AG04450 (cell line): Measurements from ENCODE around the gene TMEM272. TPM values are rescaled to one million over a fixed set of nuclear protein-coding genes. Genes with fewer than 3 reads are reported as not detected.

Source experiments
- CTCF ChIA-PET: fragments of 300-600, 350-600 bp; formaldehyde crosslinking; extraction: SDS; loops from one replicate; lab custom pipeline; 2022; ENCODE audit warnings: antibody characterized with exemption, inconsistent platforms; lab: Charles Lee
- POLR2A ChIA-PET: fragments of 350-600 bp; formaldehyde crosslinking; extraction: SDS; loops from one replicate; lab custom pipeline; 2021; ENCODE audit warnings: antibody characterized with exemption, inconsistent platforms; lab: Yijun Ruan, JAX
- DNase-seq: peaks from one replicate; pipeline ENCODE4 v3.0.0-alpha.2; 2011; ENCODE audit warnings: low read depth, low spot score
- H3K27ac ChIP-seq: one replicate; pipeline ENCODE4 v1.5.1; 2012; ENCODE audit warnings: low read depth, low read length, control low read depth
- H3K27me3 ChIP-seq: one replicate; pipeline ENCODE4 v1.6.0; 2012; ENCODE audit warnings: low read length; ENCODE audit not compliant: control insufficient read depth, insufficient read depth
- H3K4me3 ChIP-seq: 2 replicates; pipeline ENCODE4 v1.5.1; 2011; ENCODE audit warnings: mild to moderate bottlenecking, low read depth, low read length, control low read depth
- H3K9me3 ChIP-seq: 2 replicates; pipeline ENCODE4 v1.5.1; 2012; ENCODE audit warnings: low read length; ENCODE audit not compliant: control insufficient read depth, insufficient read depth
- CTCF ChIP-seq: IDR thresholded peaks from 2 replicates; pipeline ENCODE4 v1.5.1; 2011; ENCODE audit warnings: low read depth, low read length, control low read depth, inconsistent platforms
- polyA plus RNA-seq: library from polyadenylated mRNA; depleted of rRNA; stranded (reverse); fragments of >200 nt; gene quantifications from 2 replicates; pipeline ENCODE4 v1.2.3, GENCODE V29; 2011

Gene TMEM272
- polyA plus RNA-seq, 1 experiment: not detected

DNA sequence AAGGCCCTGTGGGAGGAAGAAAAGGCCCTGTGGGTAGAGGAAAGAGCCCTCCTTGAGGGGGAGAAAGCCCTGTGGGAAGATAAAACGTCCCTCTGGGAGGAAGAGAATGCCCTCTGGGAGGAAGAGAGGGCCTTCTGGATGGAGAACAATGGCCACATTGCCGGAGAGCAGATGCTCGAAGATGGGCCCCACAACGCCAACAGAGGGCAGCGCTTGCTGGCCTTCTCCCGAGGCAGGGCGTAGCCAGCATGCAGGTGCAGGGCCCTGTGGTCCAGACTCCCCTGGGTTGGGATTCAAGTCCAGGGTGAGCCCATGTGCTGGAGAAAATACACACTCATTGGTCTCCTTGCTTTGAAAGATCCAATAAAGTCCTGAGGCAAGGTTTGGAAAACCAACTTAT is 20.9 kb upstream of the TMEM272 start:
- Histone ChIP-seq H3K27me3 (peaks cover 2% of the 10 kb centered on the region), H3K4me3 (no peak overlapping the region), H3K27ac (no peak overlapping the region), H3K9me3 (no peaks in the 10 kb centered on the region)
- no peak for DNase-seq
- ChIA-PET CTCF (no interaction called here), POLR2A (no interaction called here)
- TF ChIP-seq CTCF: no peak

DNA sequence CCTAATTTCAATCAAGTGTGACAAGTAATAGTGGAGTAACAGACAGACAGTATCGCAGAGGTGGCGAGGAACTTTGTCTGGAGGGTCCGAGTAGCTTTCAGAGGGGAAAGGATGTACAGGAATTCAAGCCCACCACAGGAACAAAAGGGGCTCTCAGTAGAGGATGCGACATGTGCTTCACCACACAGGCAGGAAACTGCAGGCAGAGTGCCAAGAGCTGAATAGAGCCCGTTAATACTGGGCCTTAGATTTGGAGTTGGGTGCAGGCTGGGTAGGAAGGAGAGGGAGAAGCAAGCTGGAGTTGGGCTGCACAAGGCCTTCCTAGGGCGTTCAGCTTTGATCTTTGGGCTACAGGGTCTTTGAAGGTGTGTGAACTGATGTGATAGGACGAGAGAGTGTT is 18.0 kb upstream of the TMEM272 start:
- no peak for TF ChIP-seq CTCF
- Histone ChIP-seq H3K9me3 (no peaks in the 10 kb centered on the region), H3K27me3 (peaks cover 2% of the 10 kb centered on the region), H3K27ac (no peak overlapping the region), H3K4me3 (no peak overlapping the region)
- ChIA-PET CTCF (interaction anchor here (1.0 kb wide), 1 partner anchor 31 kb away, joined by 3 read pairs; no protein-coding TSS in a partner anchor), POLR2A (no interaction called here)
- no peak for DNase-seq

- POLR2A ChIA-PET: no interaction called here
- Histone ChIP-seq H3K9me3 (no peaks in the 10 kb centered on the region), H3K4me3 (no peak within 1 kb of the TSS), H3K27me3 (no peaks in the 10 kb centered on the region), H3K27ac (no peak within 1 kb of the TSS)
- no peak for DNase-seq
- CTCF ChIA-PET: no interaction called here
- no peak for TF ChIP-seq CTCF
Measured at GRCh38 chr13:51861723-51862300, 16.8 kb upstream of the TMEM272 start, which contains the start of gene CCDC70. Gene CCDC70 (plus strand): TSS chr13:51861969. CDS start chr13:51865412, 3,443 bp downstream.

DNA sequence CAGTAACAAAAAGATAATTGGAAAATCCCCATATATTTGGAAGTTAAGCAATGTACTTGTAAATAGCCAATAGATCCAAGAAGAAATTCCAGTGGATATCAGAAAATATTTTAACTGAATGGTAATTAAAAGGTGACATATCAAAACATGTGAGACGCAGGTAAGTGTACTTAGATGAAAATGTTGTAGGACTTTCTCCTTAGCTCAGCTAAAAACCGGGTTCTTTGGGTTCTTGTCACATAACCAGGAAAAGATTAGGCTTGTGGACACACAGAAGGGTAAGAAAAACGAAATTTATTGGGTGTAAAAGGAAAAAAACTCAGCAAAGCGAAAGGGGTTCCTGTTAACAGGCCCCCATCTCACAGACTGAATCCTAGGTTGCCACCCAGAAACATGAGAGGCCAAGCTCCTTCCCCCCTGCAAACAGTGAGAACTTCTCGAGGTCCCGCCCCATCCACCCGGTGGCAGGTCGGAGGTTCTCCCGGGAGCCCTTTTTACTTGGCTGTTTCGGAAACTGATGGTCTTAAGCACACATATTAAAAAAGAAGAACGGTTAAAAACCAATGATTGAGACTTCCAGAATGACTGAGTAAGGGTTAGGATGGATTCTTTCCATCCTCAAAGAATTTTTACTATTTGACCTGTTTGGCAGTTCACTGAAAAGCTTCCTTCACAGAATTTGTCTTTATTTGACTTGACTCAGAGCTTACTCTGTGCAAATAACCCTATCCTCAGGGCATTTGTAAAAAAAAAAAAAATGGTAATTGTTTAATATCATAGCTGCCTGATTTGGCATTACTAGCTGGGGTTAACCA is 13.7 kb upstream of the TMEM272 start:
- Histone ChIP-seq H3K27ac (no peak overlapping the region), H3K4me3 (no peak overlapping the region), H3K9me3 (no peaks in the 10 kb centered on the region), H3K27me3 (peaks cover 8% of the 10 kb centered on the region)
- no peak for DNase-seq
- ChIA-PET CTCF (interaction anchor here (1.0 kb wide), 1 partner anchor 43 kb away, joined by 4 read pairs; no protein-coding TSS in a partner anchor), POLR2A (no interaction called here)
- no peak for TF ChIP-seq CTCF

DNA sequence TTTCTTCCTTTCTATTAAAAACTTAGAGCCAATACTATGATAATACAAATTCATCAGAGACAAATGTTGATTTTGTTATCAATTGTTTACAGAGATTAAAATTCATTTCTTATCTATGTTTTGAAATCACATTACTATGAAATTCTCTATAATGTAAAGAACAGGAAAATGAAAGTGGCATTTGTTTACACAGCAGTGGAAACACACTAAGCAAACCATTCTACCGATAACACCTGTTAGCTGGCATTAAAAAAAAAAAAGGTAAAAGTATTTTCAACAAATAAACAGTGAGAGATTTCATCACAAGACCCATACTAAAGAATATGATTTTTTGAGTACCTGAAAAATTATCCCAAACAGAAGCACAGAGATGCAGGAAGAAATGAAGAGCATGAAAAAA is 12.0 kb upstream of the TMEM272 start:
- no peak for TF ChIP-seq CTCF
- Histone ChIP-seq H3K27ac (no peak overlapping the region), H3K9me3 (no peaks in the 10 kb centered on the region), H3K27me3 (peaks cover 8% of the 10 kb centered on the region), H3K4me3 (no peak overlapping the region)
- POLR2A ChIA-PET: no interaction called here
- no peak for DNase-seq
- CTCF ChIA-PET: interaction anchor here (0.6 to 1.0 kb wide), 2 partner anchors 41 to 259 kb away, joined by 3 read pairs; no protein-coding TSS in a partner anchor
